PFSK-1 (cell line): ENCODE results near the gene TNFRSF11A.

ENCODE experiments used
- FOXP2 ChIP-seq: optimal IDR thresholded peaks from 2 replicates; pipeline ENCODE3; 2011; ENCODE audit warnings: borderline replicate concordance, control low read depth, inconsistent platforms; ENCODE audit not compliant: insufficient read depth; ENCODE audit errors: extremely low read length, extremely low read depth
- POLR2AphosphoS5 ChIP-seq: IDR thresholded peaks from 2 replicates; pipeline ENCODE4 v1.6.1; 2012; ENCODE audit warnings: low read depth, mild to moderate bottlenecking, control low read depth, low read length, moderate library complexity
- REST ChIP-seq, 2 experiments: IDR thresholded peaks; 2 replicates each; pipeline versions ENCODE4 v1.6.1 to v1.8.0; 2011 to 2012; ENCODE audit warnings: low read depth in 2 of 2, low read length in 2 of 2, control low read depth in 1 of 2, inconsistent platforms in 1 of 2, mild to moderate bottlenecking in 1 of 2, moderate library complexity in 1 of 2; ENCODE audit not compliant: insufficient read depth in 1 of 2
- SIN3A ChIP-seq: IDR thresholded peaks from 2 replicates; pipeline ENCODE4 v1.6.1; 2012; ENCODE audit warnings: mild to moderate bottlenecking, low read length, moderate library complexity, borderline replicate concordance; ENCODE audit not compliant: insufficient read depth
- TAF1 ChIP-seq: IDR thresholded peaks from 2 replicates; pipeline ENCODE4 v1.6.1; 2012; ENCODE audit warnings: low read length, control low read depth, borderline replicate concordance; ENCODE audit not compliant: insufficient read depth

TNFRSF11A gene

GRCh38 chr18:62318228-62319180 is 6.6 kb upstream of the TNFRSF11A start:
- TF ChIP-seq FOXP2 (no peak), SIN3A (no peak), POLR2AphosphoS5 (no peak), TAF1 (no peak), REST (IDR thresholded peaks at IDR 0.05; ENCODE audit: insufficient read depth in 1 of 2, low read depth in 2 of 2, low read length in 2 of 2) (no peak)

GRCh38 chr18:62321201-62321600 is 3.9 kb upstream of the TNFRSF11A start:
- TF ChIP-seq FOXP2 = no peak
- no peak for TF ChIP-seq REST (IDR thresholded peaks at IDR 0.05; ENCODE audit: insufficient read depth in 1 of 2, low read depth in 2 of 2, low read length in 2 of 2)
- no peak for TF ChIP-seq SIN3A
- no peak for TF ChIP-seq POLR2AphosphoS5
- no peak for TF ChIP-seq TAF1

GRCh38 chr18:62323483-62324180 is 1.5 kb upstream of the TNFRSF11A start:
- TF ChIP-seq TAF1 = no peak
- TF ChIP-seq REST (IDR thresholded peaks at IDR 0.05; ENCODE audit: insufficient read depth in 1 of 2, low read depth in 2 of 2, low read length in 2 of 2) = no peak
- TF ChIP-seq SIN3A = no peak
- no peak for TF ChIP-seq FOXP2
- no peak for TF ChIP-seq POLR2AphosphoS5

GRCh38 chr18:62324181-62324828 is 805 bp upstream of the TNFRSF11A start:
- TF ChIP-seq SIN3A = no peak
- TF ChIP-seq POLR2AphosphoS5 = no peak
- TF ChIP-seq FOXP2 = no peak
- TF ChIP-seq TAF1 = no peak
- no peak for TF ChIP-seq REST (IDR thresholded peaks at IDR 0.05; ENCODE audit: insufficient read depth in 1 of 2, low read depth in 2 of 2, low read length in 2 of 2)
